Astrocyte of the cerebellum (primary cell): ENCODE data around the gene FGD2.

Experiments used
- DNase-seq: peaks from one replicate; pipeline ENCODE4 v3.0.0-alpha.2; 2011; ENCODE audit warnings: low read depth
- H3K4me3 ChIP-seq: 2 replicates; pipeline ENCODE4 v1.5.1; 2011; ENCODE audit warnings: mild to moderate bottlenecking, low read depth, low read length, moderate library complexity
- CTCF ChIP-seq: IDR thresholded peaks from 2 replicates; pipeline ENCODE4 v1.5.1; 2012; ENCODE audit warnings: low read length, low read depth, moderate library complexity, mild to moderate bottlenecking; ENCODE audit errors: missing control alignments
- in situ Hi-C: cut with HindIII; loops from 2 replicates; pipeline ENCODE4 v1.10.0; 2017; ENCODE audit warnings: low sequenced_read_pairs

Gene FGD2

DNA sequence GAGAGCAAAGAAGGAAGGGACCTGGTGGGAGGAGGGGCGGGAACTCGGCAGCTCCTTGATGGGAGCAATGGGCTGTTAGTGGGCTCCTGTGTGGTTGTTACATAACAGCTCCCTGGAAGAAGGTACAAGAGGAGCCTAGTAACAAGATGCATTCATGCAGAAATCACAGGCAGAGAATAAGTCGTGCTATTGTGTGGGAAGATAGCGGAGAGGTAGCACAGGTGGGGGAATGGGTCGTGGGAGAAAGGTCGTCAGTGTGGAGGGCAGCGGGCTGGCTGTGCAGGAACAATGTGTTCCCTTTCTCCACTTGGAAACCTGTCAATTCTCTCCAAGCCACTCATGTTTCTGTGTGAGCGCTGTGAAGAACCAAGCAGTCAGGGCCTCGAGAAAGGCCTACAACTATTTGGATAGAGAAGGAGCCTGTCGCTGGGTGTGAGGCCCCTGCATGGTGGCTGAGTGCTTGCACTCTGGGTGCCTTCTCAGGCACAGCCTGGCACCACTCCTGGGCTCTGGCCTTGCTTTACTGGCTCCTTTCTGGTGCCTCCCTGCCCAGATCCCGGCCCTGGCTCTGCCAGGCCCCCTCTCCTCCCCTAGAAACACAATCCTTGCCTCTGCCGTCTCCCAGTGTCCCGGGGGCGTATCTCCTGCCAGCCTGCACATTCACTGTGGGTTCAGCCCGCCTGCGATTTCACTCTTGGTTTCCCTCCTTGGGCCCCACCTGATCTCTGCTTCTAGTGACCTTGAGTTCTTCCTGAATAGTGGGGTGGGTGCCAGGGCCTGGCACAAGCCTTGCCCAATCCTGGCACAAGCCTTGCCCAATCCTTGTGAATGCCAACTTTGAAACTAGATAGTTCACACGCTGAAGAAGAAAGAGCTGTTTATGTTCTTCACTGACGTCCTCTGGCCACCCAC lies 7.4 kb upstream of the FGD2 start:
- no peak for TF ChIP-seq CTCF
- no peak overlapping the region for H3K4me3 ChIP-seq
- in situ Hi-C loops, result no loop called here
- DNase-seq, result no peak

GRCh38 chr6:36998723-36999038 lies 6.8 kb upstream of the FGD2 start:
- no peak for DNase-seq
- no peak overlapping the region for H3K4me3 ChIP-seq
- TF ChIP-seq CTCF, result no peak
- in situ Hi-C loops, result no loop called here

DNA sequence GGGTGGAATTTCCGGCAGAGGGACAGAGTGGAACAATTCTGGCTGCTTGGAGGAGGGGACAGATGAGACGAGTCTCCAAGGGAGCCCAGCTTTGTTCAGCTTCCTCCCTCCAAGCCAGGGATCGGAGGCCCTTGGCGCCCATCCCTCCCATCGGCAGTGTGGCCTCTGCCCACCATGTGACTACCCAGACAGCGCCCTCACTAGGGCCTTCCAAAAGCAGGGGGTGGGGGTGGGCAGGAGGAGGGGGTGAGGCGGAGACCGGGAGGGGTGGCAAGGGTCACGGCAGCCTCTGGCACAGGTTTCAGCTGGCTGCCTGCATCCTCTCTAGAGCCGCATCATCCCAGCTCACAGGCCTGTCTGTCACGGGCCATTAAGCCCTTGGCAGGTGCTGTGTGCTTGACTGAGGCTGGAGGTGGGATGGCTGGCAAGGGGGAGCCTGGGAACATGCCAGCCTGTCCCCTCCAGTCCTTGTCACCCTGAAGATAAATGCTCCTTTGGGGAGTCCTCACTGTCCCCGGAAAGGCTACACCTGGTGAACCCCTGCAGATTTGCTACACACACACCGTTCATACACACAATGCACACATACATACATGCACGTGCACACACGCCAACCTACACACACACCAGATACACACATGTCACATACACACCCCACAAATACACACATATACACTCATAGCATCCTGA lies 6.2 kb upstream of the FGD2 start:
- TF ChIP-seq CTCF, result no peak
- in situ Hi-C loops, result no loop called here
- no peak overlapping the region for H3K4me3 ChIP-seq
- no peak for DNase-seq

- DNase-seq, result no peak
- no peak for TF ChIP-seq CTCF
- H3K4me3 ChIP-seq, result no peak overlapping the region
- in situ Hi-C loops, result no loop called here
Observed at GRCh38 chr6:36999751-37000125, 5.7 kb upstream of the FGD2 start.

GRCh38 chr6:37004044-37004980 lies 1.1 kb upstream of the FGD2 start:
- no peak for TF ChIP-seq CTCF
- in situ Hi-C loops, result no loop called here
- no peak for DNase-seq
- no peak overlapping the region for H3K4me3 ChIP-seq

DNA sequence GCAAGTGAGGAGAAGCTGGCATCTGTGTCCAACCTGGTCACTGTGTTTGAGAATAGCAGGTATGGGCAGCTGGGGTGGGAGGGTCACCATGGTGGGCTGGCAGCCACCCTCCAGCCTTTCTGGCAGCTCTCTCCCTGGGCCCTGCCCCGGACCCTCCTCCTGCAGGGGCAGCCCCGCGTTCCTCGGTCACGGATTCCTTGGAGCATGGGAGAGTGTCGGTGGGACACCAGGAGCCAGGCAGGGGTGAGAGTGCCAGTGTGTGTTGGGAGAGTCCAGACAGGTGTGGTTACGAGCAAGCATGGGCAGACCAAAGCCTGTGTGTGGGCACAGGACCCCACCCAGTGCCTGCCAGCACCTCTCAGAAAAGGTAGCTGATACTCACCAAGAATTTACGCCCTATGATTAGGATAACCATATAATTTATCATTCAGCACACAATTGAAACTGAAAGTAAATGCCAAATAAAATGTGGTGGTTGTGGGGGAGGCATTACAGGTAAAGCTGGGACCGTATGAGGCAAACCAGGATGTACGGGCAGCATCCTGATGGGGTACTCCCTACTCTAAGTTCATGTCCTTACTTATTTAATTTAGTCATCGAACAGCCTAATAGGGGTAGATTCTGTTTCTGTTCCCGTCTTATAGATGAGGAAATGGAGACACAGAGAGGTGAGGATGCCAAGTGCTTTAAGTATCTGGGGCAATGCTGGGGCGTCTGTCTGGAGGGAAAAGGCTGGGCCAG lies 542 bp downstream of the FGD2 start:
- in situ Hi-C loops, result no loop called here
- DNase-seq, result no peak
- H3K4me3 ChIP-seq, result no peak overlapping the region
- TF ChIP-seq CTCF, result no peak
